SK-N-MC (cell line): ENCODE data around the gene DUS1L.

Experiments
- EZH2 ChIP-seq: fragments of 200-600 bp; sonication (generic); IDR thresholded peaks from one replicate; pipeline ENCODE4 v1.6.1; 2017; ENCODE audit warnings: antibody characterized with exemption
- FOXP2 ChIP-seq: optimal IDR thresholded peaks from 2 replicates; pipeline ENCODE3; 2011; ENCODE audit warnings: mild to moderate bottlenecking, moderate library complexity; ENCODE audit not compliant: insufficient read depth; ENCODE audit errors: extremely low read length, control extremely low read depth
- POLR2AphosphoS5 ChIP-seq: IDR thresholded peaks from 2 replicates; pipeline ENCODE4 v1.6.1; 2012; ENCODE audit warnings: mild to moderate bottlenecking, low read depth, low read length, borderline replicate concordance

DNA sequence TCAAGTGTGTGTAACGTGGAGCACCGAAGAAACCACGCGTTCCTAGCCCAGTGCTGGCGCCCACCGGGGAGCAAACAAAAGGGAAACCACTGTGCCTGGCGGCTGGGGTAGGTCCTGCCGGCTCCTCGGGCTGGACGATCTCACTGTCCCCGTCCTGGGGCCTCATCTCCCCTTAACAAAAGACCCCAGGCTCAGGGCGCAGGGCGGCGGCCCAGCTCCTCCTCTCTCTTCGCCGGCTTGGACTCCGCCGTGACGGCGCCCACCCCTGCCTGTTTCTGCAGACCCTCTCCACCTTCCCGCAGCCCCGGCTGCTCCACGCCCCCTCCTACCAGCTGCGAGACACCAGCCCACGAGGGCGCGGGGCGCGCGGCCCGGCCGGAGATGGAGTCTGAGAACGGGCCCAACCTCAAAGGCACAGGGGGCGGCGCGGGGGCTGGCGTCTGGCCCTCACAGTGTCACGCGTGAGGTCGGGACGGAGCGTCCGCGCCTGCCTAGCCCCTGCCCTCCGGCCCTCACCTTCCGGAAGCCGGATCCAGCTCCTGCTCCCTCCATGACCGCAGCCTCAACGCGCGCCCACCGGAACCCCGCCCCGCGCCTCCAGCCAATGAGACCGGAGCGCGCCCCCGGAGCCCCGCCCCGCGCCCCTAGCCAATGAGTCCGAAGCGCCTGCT lies 43.2 kb downstream of the DUS1L start, which contains the start of gene CENPX:
- TF ChIP-seq POLR2AphosphoS5, result peak; percentile 55; the same call in 1 of the 2 replicates
- no peak for TF ChIP-seq EZH2
- no peak for TF ChIP-seq FOXP2
